Endothelial cell (in vitro differentiated cells): ENCODE measurements around the gene PPDPF. TPM values are rescaled to one million over a fixed set of nuclear protein-coding genes. Genes with fewer than 3 reads are reported as not detected.

Experiments
- DNase-seq: peaks from one replicate; pipeline ENCODE4 v3.0.0; 2021; ENCODE audit warnings: low spot score
- H3K27ac Mint-ChIP-seq: one replicate; pipeline ENCODE4 v1.8.0; 2021; ENCODE audit warnings: mixed read lengths, inconsistent platforms; ENCODE audit not compliant: unreplicated experiment
- H3K27me3 Mint-ChIP-seq: one replicate; pipeline ENCODE4 v1.8.0; 2021; ENCODE audit warnings: mild to moderate bottlenecking, moderate library complexity, mixed read lengths, inconsistent platforms; ENCODE audit not compliant: unreplicated experiment
- H3K36me3 Mint-ChIP-seq: one replicate; pipeline ENCODE4 v1.8.0; 2021; ENCODE audit warnings: mild to moderate bottlenecking, low read depth, mixed read lengths, inconsistent platforms; ENCODE audit not compliant: unreplicated experiment
- H3K4me1 Mint-ChIP-seq: one replicate; pipeline ENCODE4 v1.8.0; 2021; ENCODE audit warnings: mild to moderate bottlenecking, mixed read lengths, inconsistent platforms; ENCODE audit not compliant: unreplicated experiment
- H3K4me3 Mint-ChIP-seq: one replicate; pipeline ENCODE4 v1.8.0; 2021; ENCODE audit warnings: mild to moderate bottlenecking, mixed read lengths, inconsistent platforms; ENCODE audit not compliant: unreplicated experiment
- H3K9me3 Mint-ChIP-seq: one replicate; pipeline ENCODE4 v1.8.0; 2021; ENCODE audit warnings: mixed read lengths, inconsistent platforms; ENCODE audit not compliant: unreplicated experiment
- total RNA-seq: library from RNA; stranded (reverse); fragmentation: NEBNext Ultra II Directional; extraction: Animal tissue kit (Norgen Biotek cat#: 25700); gene quantifications from one replicate; pipeline ENCODE4 v1.2.1, GENCODE V29; 2021; ENCODE audit not compliant: unreplicated experiment
- TF ChIP-seq, protein P1 (sequence below): fragments of 200-600 bp; sonication (generic); IDR thresholded peaks from one replicate; pipeline ENCODE4 v1.5.0; 2021; ENCODE audit warnings: antibody characterized with exemption; ENCODE audit not compliant: unreplicated experiment

The PPDPF gene
- total RNA-seq, 1 donor from 2014 or later: 151 TPM

DNA sequence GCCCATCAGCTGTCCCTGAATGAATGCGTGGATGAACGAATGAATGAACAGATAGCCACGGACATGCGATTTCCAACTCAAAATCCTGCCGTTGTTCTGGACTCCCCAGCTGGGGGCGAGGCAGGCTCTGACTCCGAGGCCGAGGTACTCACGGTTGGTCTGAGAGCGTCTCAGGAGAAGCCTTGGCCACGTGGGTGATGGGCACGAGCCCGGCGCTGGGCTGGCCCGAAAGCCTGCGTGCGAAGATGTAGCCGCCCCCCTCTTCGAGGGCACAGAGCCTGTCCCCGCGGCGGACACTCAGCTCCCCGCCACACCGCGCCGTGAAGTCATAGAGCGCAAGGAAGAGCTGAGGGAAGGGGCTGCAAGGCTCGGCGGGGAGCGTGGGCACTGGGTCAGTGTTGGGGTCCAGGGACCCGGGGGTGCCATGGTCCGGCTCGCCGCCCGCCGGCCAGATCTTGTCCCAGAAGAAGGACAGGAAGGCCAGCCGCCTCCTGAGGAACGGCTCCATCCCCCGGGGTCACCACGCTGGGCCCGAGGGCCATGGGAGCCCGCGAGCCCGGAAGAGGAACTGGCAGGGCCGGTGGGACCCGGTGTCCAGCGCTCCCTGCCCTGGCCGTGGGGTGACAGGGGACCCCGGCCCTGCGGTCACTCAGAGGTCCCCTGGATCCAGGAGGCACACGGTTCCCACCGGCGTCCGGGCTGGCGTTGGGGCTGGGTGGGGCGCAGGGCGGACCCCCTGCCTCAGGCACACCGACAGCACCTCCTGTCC is 26.6 kb downstream of the PPDPF start:
- peaks cover 5% of the 10 kb centered on the region for H3K36me3 Mint-ChIP-seq
- TF ChIP-seq, protein P1, sequence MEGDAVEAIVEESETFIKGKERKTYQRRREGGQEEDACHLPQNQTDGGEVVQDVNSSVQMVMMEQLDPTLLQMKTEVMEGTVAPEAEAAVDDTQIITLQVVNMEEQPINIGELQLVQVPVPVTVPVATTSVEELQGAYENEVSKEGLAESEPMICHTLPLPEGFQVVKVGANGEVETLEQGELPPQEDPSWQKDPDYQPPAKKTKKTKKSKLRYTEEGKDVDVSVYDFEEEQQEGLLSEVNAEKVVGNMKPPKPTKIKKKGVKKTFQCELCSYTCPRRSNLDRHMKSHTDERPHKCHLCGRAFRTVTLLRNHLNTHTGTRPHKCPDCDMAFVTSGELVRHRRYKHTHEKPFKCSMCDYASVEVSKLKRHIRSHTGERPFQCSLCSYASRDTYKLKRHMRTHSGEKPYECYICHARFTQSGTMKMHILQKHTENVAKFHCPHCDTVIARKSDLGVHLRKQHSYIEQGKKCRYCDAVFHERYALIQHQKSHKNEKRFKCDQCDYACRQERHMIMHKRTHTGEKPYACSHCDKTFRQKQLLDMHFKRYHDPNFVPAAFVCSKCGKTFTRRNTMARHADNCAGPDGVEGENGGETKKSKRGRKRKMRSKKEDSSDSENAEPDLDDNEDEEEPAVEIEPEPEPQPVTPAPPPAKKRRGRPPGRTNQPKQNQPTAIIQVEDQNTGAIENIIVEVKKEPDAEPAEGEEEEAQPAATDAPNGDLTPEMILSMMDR: no peak
- peaks cover 6% of the 10 kb centered on the region for H3K27me3 Mint-ChIP-seq
- no peak overlapping the region for H3K27ac Mint-ChIP-seq
- no peaks in the 10 kb centered on the region for H3K4me1 Mint-ChIP-seq
- H3K9me3 Mint-ChIP-seq: no peaks in the 10 kb centered on the region
- no peak for DNase-seq
- no peak overlapping the region for H3K4me3 Mint-ChIP-seq

DNA sequence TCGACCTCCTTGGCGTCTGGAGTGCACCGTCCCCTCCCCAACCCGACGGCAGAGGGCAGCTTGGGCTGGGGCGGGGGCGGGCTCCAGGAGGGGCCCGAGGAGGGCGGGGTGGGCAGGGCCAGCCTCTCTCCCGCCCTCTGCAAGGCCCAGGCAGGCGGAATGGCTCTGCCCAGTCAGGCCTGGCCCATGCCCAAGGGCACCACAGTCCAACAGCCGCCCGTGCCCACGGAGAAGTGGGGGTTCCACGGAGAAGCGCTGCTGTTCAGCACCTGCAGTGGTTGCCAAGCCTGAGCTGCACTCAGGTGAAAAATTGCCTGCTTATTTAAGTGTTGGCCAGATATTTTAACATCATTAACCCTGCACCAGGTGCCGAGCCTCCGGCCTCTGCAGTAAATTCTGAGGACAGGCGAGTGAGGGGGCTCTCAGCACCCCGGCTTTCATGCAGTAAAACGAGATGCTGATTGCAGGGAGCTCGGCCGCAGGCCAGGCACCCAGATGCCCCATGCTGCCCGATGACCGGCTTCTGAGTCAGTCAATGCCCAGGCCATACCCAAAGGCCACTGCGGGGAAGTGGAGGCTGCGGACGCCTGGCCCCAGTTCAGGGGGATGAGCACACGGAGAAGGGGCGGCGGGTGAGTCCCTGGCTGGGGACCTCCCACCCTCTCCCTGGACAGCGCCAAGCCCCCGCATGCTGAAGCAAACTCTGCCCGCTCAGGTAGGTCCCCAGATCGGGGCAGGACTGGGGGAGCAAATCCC is 27.3 kb downstream of the PPDPF start, which contains the start of gene SRMS:
Gene SRMS, minus strand, starts transcription at position 25 of the 756 bp plus-strand sequence. CDS start 286 bp downstream, outside the sequence.
- H3K4me1 Mint-ChIP-seq: no peaks in the 10 kb centered on the region
- no peak for DNase-seq
- H3K4me3 Mint-ChIP-seq: no peak within 1 kb of the TSS
- TF ChIP-seq, protein P1: no peak
- H3K36me3 Mint-ChIP-seq: peaks cover 5% of the 10 kb centered on the region
- peaks cover 6% of the 10 kb centered on the region for H3K27me3 Mint-ChIP-seq
- H3K27ac Mint-ChIP-seq: no peak within 1 kb of the TSS
- no peaks in the 10 kb centered on the region for H3K9me3 Mint-ChIP-seq

DNA sequence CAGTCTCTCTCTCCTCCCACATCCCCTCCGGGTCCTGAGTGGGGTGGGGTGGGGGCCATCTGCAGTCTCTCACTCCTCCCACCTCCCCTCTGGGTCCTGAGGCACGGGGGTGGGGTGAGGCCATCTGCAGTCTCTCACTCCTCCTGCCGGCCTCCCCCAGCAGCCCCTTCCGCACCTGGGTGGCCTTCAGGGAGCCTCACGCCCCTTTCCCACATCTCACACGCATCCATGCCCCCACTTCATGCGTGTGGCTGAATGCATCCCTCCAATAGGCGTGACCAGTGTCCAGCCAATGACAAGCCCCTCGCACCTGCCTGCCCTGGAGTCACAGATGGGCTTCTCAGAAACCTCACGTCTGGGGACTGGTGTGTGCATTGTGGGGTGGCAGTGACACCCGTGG is 28.0 kb downstream of the PPDPF start:
- TF ChIP-seq, protein P1: no peak
- H3K27ac Mint-ChIP-seq: no peak overlapping the region
- H3K27me3 Mint-ChIP-seq: peaks cover 6% of the 10 kb centered on the region
- H3K36me3 Mint-ChIP-seq: peaks cover 4% of the 10 kb centered on the region
- no peak overlapping the region for H3K4me3 Mint-ChIP-seq
- H3K4me1 Mint-ChIP-seq: no peaks in the 10 kb centered on the region
- H3K9me3 Mint-ChIP-seq: no peaks in the 10 kb centered on the region
- DNase-seq: no peak

DNA sequence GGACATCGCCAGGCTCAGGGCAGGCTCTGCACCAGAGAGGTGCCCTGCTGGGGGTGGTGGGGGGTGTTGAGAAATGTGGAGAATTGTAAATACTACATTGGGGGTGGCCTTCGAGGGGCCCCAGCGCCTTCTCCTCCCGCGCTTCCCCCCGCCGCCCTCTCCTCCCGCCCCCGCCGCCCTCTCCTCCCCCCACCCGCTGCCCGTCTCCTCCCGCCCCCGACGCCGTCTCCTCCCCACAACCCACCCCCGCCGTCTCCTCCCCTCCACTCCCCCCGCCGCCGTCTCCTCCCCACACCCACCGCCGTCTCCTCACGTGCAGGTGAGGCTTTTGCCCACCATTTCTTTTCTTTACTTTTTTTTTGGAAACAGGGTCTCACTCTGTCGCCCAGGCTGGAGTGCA is 28.5 kb downstream of the PPDPF start:
- Mint-ChIP-seq H3K27me3 (peaks cover 2% of the 10 kb centered on the region), H3K4me3 (no peak overlapping the region), H3K9me3 (no peaks in the 10 kb centered on the region), H3K4me1 (no peaks in the 10 kb centered on the region), H3K36me3 (no peaks in the 10 kb centered on the region), H3K27ac (no peak overlapping the region)
- no peak for DNase-seq
- TF ChIP-seq, protein P1: no peak
